HepG2 (cell line): ENCODE results near the gene RNF213.

ENCODE experiments used
- ATF7 ChIP-seq, 2 experiments: fragments of 450-650 bp in 1 of 2; sonication (generic) in 1 of 2; formaldehyde crosslinking in 1 of 2; IDR thresholded peaks; 2 replicates each; pipeline versions ENCODE4 v1.4.0 to v1.6.1; 2016 to 2020; ENCODE audit warnings: antibody characterized with exemption in 1 of 2, mild to moderate bottlenecking in 1 of 2, missing genetic modification reagents in 1 of 2
- BRCA1 ChIP-seq: sonication (generic); formaldehyde crosslinking; IDR thresholded peaks from 2 replicates; pipeline ENCODE4 v1.4.0; 2020; ENCODE audit warnings: missing genetic modification reagents
- CTCF ChIP-seq: sonication (generic); formaldehyde crosslinking; IDR thresholded peaks from 2 replicates; pipeline ENCODE4 v1.5.0; 2020; ENCODE audit warnings: mild to moderate bottlenecking, missing genetic modification reagents, moderate library complexity
- ETV6 ChIP-seq: sonication (generic); formaldehyde crosslinking; conservative IDR thresholded peaks from 2 replicates; pipeline ENCODE4 v1.4.0; 2020; ENCODE audit warnings: missing genetic modification reagents
- GLI4 ChIP-seq: sonication (generic); formaldehyde crosslinking; IDR thresholded peaks from 2 replicates; pipeline ENCODE4 v1.5.1; 2020; ENCODE audit warnings: missing genetic modification reagents, mild to moderate bottlenecking, moderate library complexity, borderline replicate concordance
- IKZF1 ChIP-seq: fragments of 450-650 bp; IDR thresholded peaks from 2 replicates; pipeline ENCODE4 v1.7.1; 2016
- MZF1 ChIP-seq: sonication (generic); formaldehyde crosslinking; IDR thresholded peaks from 2 replicates; pipeline ENCODE4 v1.8.1; 2023; ENCODE audit warnings: mild to moderate bottlenecking, missing genetic modification reagents, borderline replicate concordance
- TGIF2 ChIP-seq: IDR thresholded peaks from 2 replicates; pipeline ENCODE4 v1.6.1; 2016; ENCODE audit warnings: control low read depth, missing compliant biosample characterization
- ZFAT ChIP-seq: sonication (generic); formaldehyde crosslinking; conservative IDR thresholded peaks from 2 replicates; pipeline ENCODE4 v1.8.1; 2023; ENCODE audit warnings: missing genetic modification reagents, inconsistent platforms
- ZNF691 ChIP-seq: sonication (generic); formaldehyde crosslinking; IDR thresholded peaks from 2 replicates; pipeline ENCODE4 v1.4.0; 2020; ENCODE audit warnings: missing genetic modification reagents, low read depth, mild to moderate bottlenecking, borderline replicate concordance
- ZNF816 ChIP-seq: sonication (generic); formaldehyde crosslinking; IDR thresholded peaks from 2 replicates; pipeline ENCODE4 v1.8.0; 2022; ENCODE audit warnings: missing genetic modification reagents, mild to moderate bottlenecking, borderline replicate concordance
- TF ChIP-seq, protein P1 (sequence below): sonication (generic); formaldehyde crosslinking; IDR thresholded peaks from 2 replicates; pipeline ENCODE4 v1.4.0; 2020; ENCODE audit warnings: mild to moderate bottlenecking, missing genetic modification reagents

DNA sequence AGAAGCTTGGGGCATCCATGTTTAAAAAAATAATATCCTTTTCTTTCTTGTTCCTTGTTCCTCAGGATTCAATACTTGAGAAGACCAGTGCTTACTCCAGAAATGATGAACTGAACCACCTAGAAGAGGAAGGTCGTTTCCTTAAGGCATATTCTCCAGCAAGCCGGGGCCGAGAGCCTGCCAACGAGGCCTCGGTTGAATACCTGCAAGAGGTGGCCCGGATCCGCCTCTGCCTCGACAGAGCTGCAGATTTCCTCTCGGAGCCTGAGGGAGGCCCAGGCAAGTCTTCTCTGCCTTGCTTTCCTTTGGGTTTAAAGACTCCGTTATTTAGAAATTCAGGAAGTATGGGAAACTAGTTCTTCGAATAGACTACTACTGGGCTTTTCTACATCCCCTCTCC lies 111.8 kb downstream of the RNF213 start:
- TF ChIP-seq CTCF (no peak), ZFAT (no peak), BRCA1 (CRISPR knock-in tag) (no peak), IKZF1 (no peak), ATF7 (IDR thresholded peaks at IDR 0.05) (no peak), ATF7 (CRISPR knock-in tag; IDR thresholded peaks at IDR 0.05) (no peak), ETV6 (CRISPR knock-in tag) (no peak), ZNF691 (CRISPR knock-in tag) (no peak), ZNF816 (CRISPR knock-in tag) (no peak), TGIF2 (CRISPR knock-in tag) (no peak), MZF1 (CRISPR knock-in tag) (no peak), GLI4 (CRISPR knock-in tag) (no peak)
- TF ChIP-seq, protein P1, sequence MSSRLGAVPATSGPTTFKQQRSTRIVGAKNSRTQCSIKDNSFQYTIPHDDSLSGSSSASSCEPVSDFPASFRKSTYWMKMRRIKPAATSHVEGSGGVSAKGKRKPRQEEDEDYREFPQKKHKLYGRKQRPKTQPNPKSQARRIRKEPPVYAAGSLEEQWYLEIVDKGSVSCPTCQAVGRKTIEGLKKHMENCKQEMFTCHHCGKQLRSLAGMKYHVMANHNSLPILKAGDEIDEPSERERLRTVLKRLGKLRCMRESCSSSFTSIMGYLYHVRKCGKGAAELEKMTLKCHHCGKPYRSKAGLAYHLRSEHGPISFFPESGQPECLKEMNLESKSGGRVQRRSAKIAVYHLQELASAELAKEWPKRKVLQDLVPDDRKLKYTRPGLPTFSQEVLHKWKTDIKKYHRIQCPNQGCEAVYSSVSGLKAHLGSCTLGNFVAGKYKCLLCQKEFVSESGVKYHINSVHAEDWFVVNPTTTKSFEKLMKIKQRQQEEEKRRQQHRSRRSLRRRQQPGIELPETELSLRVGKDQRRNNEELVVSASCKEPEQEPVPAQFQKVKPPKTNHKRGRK (CRISPR knock-in tag): no peak
